Endothelial cell of umbilical vein (primary cell): ENCODE measurements around the gene GRM4.

Experiments
- EZH2 ChIP-seq: IDR thresholded peaks from 2 replicates; pipeline ENCODE4 v1.6.1; 2012; ENCODE audit warnings: borderline replicate concordance, low read depth, mild to moderate bottlenecking, moderate library complexity, low read length, inconsistent platforms; ENCODE audit not compliant: severe bottlenecking
- TF ChIP-seq, protein P1 (sequence below), 2 donors: IDR thresholded peaks; 1 replicate in 1 of 2; 2 replicates in 1 of 2; pipeline ENCODE4 v1.5.1; 2011; ENCODE audit warnings: low read length in 2 of 2, mild to moderate bottlenecking in 2 of 2, moderate library complexity in 2 of 2, control low read depth in 1 of 2, inconsistent platforms in 1 of 2, low read depth in 1 of 2; ENCODE audit not compliant: insufficient read depth in 1 of 2; ENCODE audit errors: extremely low read depth in 1 of 2

DNA sequence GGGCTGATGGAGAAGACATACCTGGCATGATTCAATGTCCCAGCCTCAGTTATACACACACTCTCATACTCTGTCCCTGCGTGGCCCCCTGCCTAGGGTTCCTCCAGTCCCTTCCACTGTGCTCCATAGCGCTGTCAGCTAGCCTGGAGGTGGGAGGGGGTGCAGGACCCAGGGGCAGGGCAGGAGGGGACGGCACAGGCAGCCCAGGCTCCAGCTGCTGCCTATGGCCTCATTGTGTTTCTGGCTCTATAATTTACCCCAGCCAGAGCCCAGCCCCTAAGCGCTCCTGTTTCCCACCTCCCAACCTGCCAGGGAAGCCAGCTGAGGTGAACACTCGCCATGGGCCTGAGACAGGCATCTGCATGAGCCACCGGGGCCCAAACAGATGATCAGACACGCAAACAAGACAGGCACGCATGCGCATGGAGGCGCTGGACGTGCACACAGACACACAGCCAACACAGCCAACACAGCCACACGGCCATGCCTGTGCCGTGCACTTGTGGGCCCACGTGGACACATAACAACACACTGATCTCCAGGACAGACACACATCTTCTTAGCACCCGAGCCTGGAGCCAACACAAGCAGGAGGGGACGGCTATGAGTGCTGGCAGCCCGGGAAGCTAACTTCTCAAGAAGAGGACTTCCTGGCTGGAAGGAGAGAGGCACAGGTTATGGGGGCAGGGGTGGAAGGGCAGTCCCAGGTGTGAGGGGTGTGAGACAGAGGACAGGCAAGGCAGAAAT is 124.9 kb downstream of the GRM4 start:
- TF ChIP-seq, protein P1, sequence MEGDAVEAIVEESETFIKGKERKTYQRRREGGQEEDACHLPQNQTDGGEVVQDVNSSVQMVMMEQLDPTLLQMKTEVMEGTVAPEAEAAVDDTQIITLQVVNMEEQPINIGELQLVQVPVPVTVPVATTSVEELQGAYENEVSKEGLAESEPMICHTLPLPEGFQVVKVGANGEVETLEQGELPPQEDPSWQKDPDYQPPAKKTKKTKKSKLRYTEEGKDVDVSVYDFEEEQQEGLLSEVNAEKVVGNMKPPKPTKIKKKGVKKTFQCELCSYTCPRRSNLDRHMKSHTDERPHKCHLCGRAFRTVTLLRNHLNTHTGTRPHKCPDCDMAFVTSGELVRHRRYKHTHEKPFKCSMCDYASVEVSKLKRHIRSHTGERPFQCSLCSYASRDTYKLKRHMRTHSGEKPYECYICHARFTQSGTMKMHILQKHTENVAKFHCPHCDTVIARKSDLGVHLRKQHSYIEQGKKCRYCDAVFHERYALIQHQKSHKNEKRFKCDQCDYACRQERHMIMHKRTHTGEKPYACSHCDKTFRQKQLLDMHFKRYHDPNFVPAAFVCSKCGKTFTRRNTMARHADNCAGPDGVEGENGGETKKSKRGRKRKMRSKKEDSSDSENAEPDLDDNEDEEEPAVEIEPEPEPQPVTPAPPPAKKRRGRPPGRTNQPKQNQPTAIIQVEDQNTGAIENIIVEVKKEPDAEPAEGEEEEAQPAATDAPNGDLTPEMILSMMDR (IDR thresholded peaks at IDR 0.05; ENCODE audit: extremely low read depth in 1 of 2, insufficient read depth in 1 of 2, low read depth in 1 of 2, low read length in 2 of 2), result no peak
- TF ChIP-seq EZH2, result no peak
